Measurements from ENCODE around the gene ESR1.

Gene ESR1

GRCh38 chr6:152146385-152146784, 338.9 kb downstream of the ESR1 start:
- H3K4me3 ChIP-seq (replicated peaks in 1 of 2; ENCODE audit: low read depth in 2 of 2, low read length in 2 of 2): no peak overlapping the region
- DNase-seq (ENCODE audit: low read depth in 2 of 2): peak; percentile 58 to 84
- TF ChIP-seq CTCF (IDR thresholded peaks at IDR 0.05; ENCODE audit: low read depth, low read length): no peak

GRCh38 chr6:152147269-152147668, 339.8 kb downstream of the ESR1 start:
- DNase-seq (ENCODE audit: low read depth in 2 of 2): no peak
- TF ChIP-seq CTCF (IDR thresholded peaks at IDR 0.05; ENCODE audit: low read depth, low read length): no peak

GRCh38 chr6:152148412-152148811, 340.9 kb downstream of the ESR1 start:
- DNase-seq (ENCODE audit: low read depth in 2 of 2): no peak
- no peak overlapping the region for H3K4me3 ChIP-seq (replicated peaks in 1 of 2; ENCODE audit: low read depth in 2 of 2, low read length in 2 of 2)
- no peak for TF ChIP-seq CTCF (IDR thresholded peaks at IDR 0.05; ENCODE audit: low read depth, low read length)

More at GRCh38 chr6:152147269-152147668, 339.8 kb downstream of the ESR1 start:
- no peak overlapping the region for H3K4me3 ChIP-seq (replicated peaks in 1 of 2; ENCODE audit: low read depth in 2 of 2, low read length in 2 of 2)

GRCh38 chr6:152150196-152150595, 342.7 kb downstream of the ESR1 start:
- DNase-seq (ENCODE audit: low read depth in 2 of 2): peak in 1 of 2 donors; percentile 52
- no peak for TF ChIP-seq CTCF (IDR thresholded peaks at IDR 0.05; ENCODE audit: low read depth, low read length)
- no peak overlapping the region for H3K4me3 ChIP-seq (replicated peaks in 1 of 2; ENCODE audit: low read depth in 2 of 2, low read length in 2 of 2)

GRCh38 chr6:152151920-152152319, 344.4 kb downstream of the ESR1 start:
- DNase-seq (ENCODE audit: low read depth in 2 of 2): no peak
- no peak for TF ChIP-seq CTCF (IDR thresholded peaks at IDR 0.05; ENCODE audit: low read depth, low read length)

GRCh38 chr6:152154559-152155356, 347.3 kb downstream of the ESR1 start:
- no peak for TF ChIP-seq CTCF (IDR thresholded peaks at IDR 0.05; ENCODE audit: low read depth, low read length)
- no peak for DNase-seq (ENCODE audit: low read depth in 2 of 2)
- no peak overlapping the region for H3K4me3 ChIP-seq (replicated peaks in 1 of 2; ENCODE audit: low read depth in 2 of 2, low read length in 2 of 2)

More at GRCh38 chr6:152151920-152152319, 344.4 kb downstream of the ESR1 start:
- no peak overlapping the region for H3K4me3 ChIP-seq (replicated peaks in 1 of 2; ENCODE audit: low read depth in 2 of 2, low read length in 2 of 2)

Measured in cardiac fibroblast (primary cell).